KOPT-K1 (cell line): ENCODE results near the gene SERPINB8.

Experiments
- H3K27ac ChIP-seq: fragments of 200-600 bp; sonication (generic); 2 replicates; pipeline ENCODE4 v1.5.1; 2016; ENCODE audit warnings: antibody characterized with exemption, mild to moderate bottlenecking, low read depth, low read length; ENCODE audit not compliant: poor library complexity, severe bottlenecking
- H3K36me3 ChIP-seq: fragments of 200-600 bp; sonication (generic); 2 replicates; pipeline ENCODE4 v1.5.1; 2017; ENCODE audit warnings: antibody characterized with exemption, mild to moderate bottlenecking, low read length, moderate library complexity; ENCODE audit not compliant: insufficient read depth
- H3K9me3 ChIP-seq: fragments of 200-600 bp; sonication (generic); 2 replicates; pipeline ENCODE4 v1.5.1; 2017; ENCODE audit warnings: antibody characterized with exemption, low read length, mild to moderate bottlenecking; ENCODE audit not compliant: insufficient read depth, poor library complexity, severe bottlenecking

SERPINB8 gene

GRCh38 chr18:63956755-63957154 lies 13.1 kb upstream of the SERPINB8 start:
- no peak overlapping the region for H3K27ac ChIP-seq
- no peaks in the 10 kb centered on the region for H3K36me3 ChIP-seq
- H3K9me3 ChIP-seq: no peaks in the 10 kb centered on the region

- H3K9me3 ChIP-seq: no peaks in the 10 kb centered on the region
- no peaks in the 10 kb centered on the region for H3K36me3 ChIP-seq
Measured at GRCh38 chr18:63960891-63961290, 9.0 kb upstream of the SERPINB8 start.

GRCh38 chr18:63961435-63961980 lies 8.4 kb upstream of the SERPINB8 start:
- no peaks in the 10 kb centered on the region for H3K9me3 ChIP-seq
- no peak overlapping the region for H3K27ac ChIP-seq
- H3K36me3 ChIP-seq: no peaks in the 10 kb centered on the region

More at GRCh38 chr18:63960891-63961290, 9.0 kb upstream of the SERPINB8 start:
- no peak overlapping the region for H3K27ac ChIP-seq

GRCh38 chr18:63962137-63962536 lies 7.7 kb upstream of the SERPINB8 start:
- no peaks in the 10 kb centered on the region for H3K9me3 ChIP-seq
- H3K27ac ChIP-seq: no peak overlapping the region

GRCh38 chr18:63963615-63964256 lies 6.1 kb upstream of the SERPINB8 start:
- Histone ChIP-seq H3K27ac (no peak overlapping the region), H3K9me3 (no peaks in the 10 kb centered on the region), H3K36me3 (no peaks in the 10 kb centered on the region)

More at GRCh38 chr18:63962137-63962536, 7.7 kb upstream of the SERPINB8 start:
- H3K36me3 ChIP-seq: no peaks in the 10 kb centered on the region

GRCh38 chr18:63964908-63965307 lies 5.0 kb upstream of the SERPINB8 start:
- Histone ChIP-seq H3K36me3 (no peaks in the 10 kb centered on the region), H3K27ac (no peak overlapping the region), H3K9me3 (no peaks in the 10 kb centered on the region)

GRCh38 chr18:63965716-63966330 lies 4.1 kb upstream of the SERPINB8 start:
- Histone ChIP-seq H3K36me3 (no peaks in the 10 kb centered on the region), H3K27ac (no peak overlapping the region), H3K9me3 (no peaks in the 10 kb centered on the region)

GRCh38 chr18:63970809-63971205 lies 926 bp downstream of the SERPINB8 start:
- Histone ChIP-seq H3K36me3 (no peaks in the 10 kb centered on the region), H3K27ac (no peak overlapping the region), H3K9me3 (no peaks in the 10 kb centered on the region)

GRCh38 chr18:63971320-63972001 lies 1.6 kb downstream of the SERPINB8 start:
- no peaks in the 10 kb centered on the region for H3K36me3 ChIP-seq
- no peak overlapping the region for H3K27ac ChIP-seq
- H3K9me3 ChIP-seq: no peaks in the 10 kb centered on the region

- H3K9me3 ChIP-seq: no peaks in the 10 kb centered on the region
- H3K27ac ChIP-seq: no peak overlapping the region
- no peaks in the 10 kb centered on the region for H3K36me3 ChIP-seq
Measured at GRCh38 chr18:63972002-63972376, 2.1 kb downstream of the SERPINB8 start.

- H3K36me3 ChIP-seq: no peaks in the 10 kb centered on the region
- no peak overlapping the region for H3K27ac ChIP-seq
- no peaks in the 10 kb centered on the region for H3K9me3 ChIP-seq
Measured at GRCh38 chr18:63974991-63975390, 5.1 kb downstream of the SERPINB8 start.

GRCh38 chr18:63975628-63976027 lies 5.7 kb downstream of the SERPINB8 start:
- Histone ChIP-seq H3K27ac (no peak overlapping the region), H3K9me3 (no peaks in the 10 kb centered on the region), H3K36me3 (no peaks in the 10 kb centered on the region)

- H3K36me3 ChIP-seq: no peaks in the 10 kb centered on the region
- no peaks in the 10 kb centered on the region for H3K9me3 ChIP-seq
- H3K27ac ChIP-seq: no peak overlapping the region
Measured at GRCh38 chr18:63977040-63977439, 7.2 kb downstream of the SERPINB8 start.

GRCh38 chr18:63979409-63979920 lies 9.6 kb downstream of the SERPINB8 start:
- H3K36me3 ChIP-seq: no peaks in the 10 kb centered on the region
- no peaks in the 10 kb centered on the region for H3K9me3 ChIP-seq
- no peak overlapping the region for H3K27ac ChIP-seq

- no peak overlapping the region for H3K27ac ChIP-seq
- H3K36me3 ChIP-seq: no peaks in the 10 kb centered on the region
- H3K9me3 ChIP-seq: no peaks in the 10 kb centered on the region
Measured at GRCh38 chr18:63980027-63980426, 10.1 kb downstream of the SERPINB8 start.
